Hematopoietic multipotent progenitor cell treated with erythropoietin and hydrocortisone succinate and interleukin-3 and kit ligand, for 15 days (in vitro differentiated cells): ENCODE results near the gene MCC.
"Not testable (repeated sequence)": the region's sequence is repeated elsewhere in the genome, so short reads cannot be mapped to it uniquely, and the experiment has no call there.

Source experiments
- DNase-seq: peaks from one replicate; pipeline ENCODE4 v3.0.0-alpha.2; 2015; ENCODE audit warnings: low spot score

Gene MCC

GRCh38 chr5:113490317-113490716 is 2.1 kb upstream of the MCC start:
- DNase-seq: no peak

- no peak for DNase-seq
Observed at GRCh38 chr5:113489299-113489698, 1.0 kb upstream of the MCC start.

DNA sequence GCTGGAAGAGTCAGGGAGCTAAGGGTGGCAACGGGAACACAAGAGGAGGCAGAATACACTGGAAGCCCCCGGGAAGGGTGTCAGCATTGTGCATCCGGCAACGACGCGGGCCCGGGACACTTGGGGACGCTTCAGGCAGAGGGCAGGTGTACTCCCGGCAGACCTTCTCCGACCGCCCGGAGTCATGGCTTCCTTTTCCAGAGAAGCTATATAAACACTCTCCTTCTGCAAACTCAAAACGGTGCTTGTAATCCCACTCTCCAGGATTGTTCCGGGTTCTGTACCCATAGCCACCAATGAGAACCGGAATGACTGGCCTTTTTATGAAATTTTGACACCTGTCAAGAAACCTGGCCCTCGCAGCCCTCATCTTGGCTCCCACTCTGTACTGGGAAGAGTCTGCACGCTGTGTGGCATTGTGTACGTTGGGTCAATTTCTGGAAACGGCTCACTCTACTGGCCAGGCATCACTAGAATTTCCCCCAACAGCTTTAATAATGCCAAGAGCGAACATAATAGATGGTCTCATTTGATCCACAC is 462 bp upstream of the MCC start:
- DNase-seq: no peak

GRCh38 chr5:113487416-113487780 is 855 bp downstream of the MCC start:
- DNase-seq: no peak

DNA sequence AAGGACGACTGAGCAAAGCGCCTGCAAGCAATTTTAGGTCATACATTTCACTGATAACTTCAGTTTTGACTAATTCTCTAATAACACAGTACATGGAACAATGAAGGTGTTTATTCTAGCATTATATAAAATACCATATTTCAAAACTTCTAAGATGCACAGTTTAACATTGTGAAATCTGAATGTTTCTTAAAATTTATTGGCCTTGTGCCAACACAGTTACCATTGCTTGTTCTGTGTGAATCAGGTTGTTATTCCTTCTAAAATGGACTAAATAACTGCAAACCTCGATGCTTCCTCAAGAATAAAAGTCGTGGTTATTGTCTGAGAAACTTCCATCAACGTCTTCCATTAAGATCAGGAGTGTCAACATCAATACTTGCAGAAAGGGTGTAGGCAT is 8.0 kb downstream of the MCC start:
- DNase-seq: peak; percentile 17

GRCh38 chr5:113478691-113479090 is 9.6 kb downstream of the MCC start:
- no peak for DNase-seq

DNA sequence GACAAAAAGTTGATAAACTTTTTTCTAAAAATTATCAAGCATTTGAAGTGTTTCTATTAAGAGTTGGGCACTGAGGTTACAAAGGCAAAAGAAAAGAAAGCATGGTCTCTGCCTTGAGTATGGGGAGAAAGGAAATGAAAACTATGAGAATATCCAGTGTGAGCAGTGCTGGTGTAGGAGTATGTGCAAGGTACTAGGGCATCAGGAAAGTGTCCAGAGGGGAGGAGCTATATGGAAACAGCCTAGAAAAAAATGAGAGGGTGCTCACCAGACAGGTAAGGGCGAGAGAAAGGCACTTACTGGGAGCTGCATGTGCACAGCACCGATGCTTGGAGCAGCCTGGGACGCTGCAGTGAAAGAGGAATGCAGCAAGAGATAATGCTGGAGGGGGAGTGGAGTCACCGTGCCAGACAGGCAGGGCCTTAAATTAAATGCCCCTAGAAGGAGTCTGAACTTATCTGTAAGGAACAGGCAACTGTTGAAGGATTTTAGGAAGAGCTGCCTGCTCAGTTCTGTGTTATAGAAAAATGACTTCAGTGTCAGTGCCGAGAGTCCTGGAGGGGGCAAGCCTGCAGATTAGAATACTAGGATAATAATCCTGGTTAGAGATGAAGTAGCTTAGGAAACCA is 14.0 kb downstream of the MCC start:
- DNase-seq: no peak

DNA sequence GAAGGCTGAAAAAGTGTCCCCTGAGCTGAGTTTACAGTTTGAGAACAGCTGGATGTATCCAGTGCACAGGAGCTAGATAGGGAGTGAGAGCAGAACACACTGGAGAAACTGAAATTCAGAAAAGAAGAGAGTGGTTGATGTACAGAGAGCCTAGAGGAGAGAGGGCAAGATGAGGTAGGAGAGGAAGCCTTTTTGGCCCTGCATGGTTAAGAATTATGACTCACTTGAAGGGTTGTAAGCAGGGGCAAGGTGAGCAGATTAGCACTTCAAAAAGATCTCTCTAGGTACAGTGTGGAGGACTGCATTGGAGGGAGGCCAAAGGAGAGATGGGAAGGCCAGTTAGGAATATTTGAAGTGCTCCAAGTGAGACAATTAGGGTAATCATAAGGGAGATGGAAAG is 25.2 kb downstream of the MCC start:
- DNase-seq: no peak

DNA sequence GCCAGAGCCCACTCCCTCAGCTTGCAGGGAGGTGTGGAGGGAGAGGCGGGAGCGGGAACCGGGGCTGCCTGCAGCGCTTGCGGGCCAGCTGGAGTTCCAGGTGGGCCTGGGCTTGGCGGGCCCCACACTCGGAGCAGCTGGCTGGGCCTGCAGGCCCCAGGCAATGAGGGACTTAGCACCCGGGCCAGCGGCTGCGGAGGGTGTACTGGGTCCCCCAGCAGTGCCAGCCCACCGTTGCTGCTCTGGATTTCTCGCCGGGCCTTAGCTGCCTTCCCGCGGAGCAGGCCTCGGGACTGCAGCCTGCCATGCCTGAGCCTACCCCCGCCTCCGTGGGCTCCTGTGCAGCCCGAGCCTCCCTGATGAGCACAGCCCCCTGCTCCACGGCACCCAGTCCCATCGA is 31.1 kb downstream of the MCC start:
- not testable (repeated sequence) for DNase-seq

GRCh38 chr5:113452941-113453340 is 35.3 kb downstream of the MCC start:
- DNase-seq: no peak

- no peak for DNase-seq
Observed at GRCh38 chr5:113451797-113452196, 36.5 kb downstream of the MCC start.

GRCh38 chr5:113450929-113451328 is 37.3 kb downstream of the MCC start:
- no peak for DNase-seq

DNA sequence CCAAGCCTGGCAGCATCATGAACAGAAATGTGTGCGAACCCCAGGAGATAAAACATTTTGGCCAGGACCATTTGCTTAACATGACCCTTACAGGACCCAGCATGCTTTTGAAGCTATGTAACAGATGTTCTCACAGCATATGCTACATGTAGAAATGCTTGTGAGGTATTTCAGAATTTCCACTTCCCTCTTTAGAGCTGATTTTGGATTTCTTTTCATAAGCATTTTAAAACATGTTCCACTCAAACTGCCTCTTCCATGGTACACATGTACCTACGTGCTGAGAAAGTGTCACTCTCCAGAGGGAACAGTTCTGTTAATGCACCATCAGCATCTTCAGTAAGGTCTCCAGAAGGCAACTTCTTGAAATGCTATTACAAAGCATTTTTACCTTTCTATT is 37.8 kb downstream of the MCC start:
- DNase-seq: no peak

DNA sequence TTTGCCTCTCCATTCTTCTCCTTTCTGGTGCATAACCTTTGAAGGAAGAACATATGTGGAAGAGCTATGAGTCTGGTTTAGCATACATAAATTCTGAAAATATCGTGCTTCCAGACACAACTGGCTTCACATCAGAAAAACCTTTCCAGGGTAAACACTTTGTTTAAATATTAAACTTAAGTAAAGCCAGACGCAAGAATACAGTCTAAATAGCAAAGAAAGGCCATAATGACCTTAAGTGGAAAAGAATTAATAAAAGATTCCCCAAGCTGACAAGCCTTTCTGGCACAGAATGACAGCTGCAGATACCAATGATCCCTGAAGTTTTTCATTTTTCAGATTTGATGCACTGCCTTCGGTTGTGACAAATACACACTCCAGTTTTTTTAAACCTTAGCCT is 40.0 kb downstream of the MCC start:
- no peak for DNase-seq

- DNase-seq: no peak
Observed at GRCh38 chr5:113447498-113448050, 40.7 kb downstream of the MCC start.

DNA sequence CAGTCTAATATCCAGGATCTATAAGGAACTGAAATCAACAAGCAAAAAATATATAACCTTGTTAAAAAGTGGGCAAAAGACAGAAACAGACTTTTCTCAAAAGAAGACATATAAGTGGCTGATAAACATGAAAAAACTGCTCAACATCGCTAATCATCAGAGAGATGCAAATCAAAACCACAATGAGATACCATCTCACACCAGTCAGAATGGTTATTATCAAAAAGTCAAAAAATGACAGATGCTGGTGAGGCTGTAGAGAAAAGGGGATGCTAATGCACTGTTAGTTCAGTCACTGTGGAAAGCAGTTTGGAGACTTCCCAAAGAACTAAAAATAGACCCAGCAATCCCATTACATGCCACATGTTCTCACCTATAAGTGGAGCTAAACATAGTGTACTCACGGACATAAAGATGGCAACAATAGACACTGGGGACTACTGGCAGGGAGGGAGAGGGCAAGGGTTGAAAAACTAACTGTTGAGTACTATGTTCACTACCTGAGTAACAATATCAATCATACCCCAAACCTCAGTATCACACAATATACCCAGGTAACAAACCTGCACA is 41.8 kb downstream of the MCC start:
- DNase-seq: no peak

DNA sequence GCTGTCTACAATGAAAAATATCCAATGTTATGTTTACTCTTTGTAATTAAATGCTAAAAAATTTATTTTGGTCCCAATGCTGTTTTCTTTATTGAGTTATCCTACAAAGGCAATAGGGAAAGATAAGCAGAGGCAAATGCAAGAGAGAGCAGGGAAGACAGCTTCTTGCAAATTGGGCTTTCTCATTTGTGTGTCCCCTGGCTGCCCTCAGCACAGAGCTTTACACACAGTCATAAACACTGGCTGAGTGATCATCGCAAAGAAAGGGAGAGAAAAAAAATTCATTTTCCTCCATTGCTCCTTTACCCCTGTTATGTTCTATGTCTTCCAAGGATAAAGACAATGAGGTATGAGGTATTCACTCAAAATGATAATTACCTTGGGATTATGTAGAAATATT is 51.1 kb downstream of the MCC start:
- DNase-seq: no peak

DNA sequence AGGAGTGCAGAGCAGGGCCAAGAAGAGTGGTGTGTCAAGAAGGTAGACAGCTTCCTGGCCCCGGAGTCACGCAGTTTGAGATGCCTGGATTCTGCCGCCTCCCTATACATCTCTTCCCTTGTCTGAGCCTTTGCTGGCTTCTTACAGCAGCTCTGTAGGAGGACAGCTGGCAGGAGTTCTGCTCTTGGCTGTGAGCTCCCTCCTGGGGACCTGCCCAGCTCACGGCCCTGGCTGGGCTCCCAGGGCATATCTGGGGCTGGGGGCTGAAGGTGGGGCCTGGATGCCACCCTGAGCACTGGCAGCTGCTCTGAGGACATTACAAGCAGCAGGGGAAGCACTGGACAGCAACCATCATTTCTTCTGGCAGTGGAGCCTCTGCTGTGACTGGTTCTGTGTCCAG is 52.7 kb downstream of the MCC start:
- DNase-seq: no peak

DNA sequence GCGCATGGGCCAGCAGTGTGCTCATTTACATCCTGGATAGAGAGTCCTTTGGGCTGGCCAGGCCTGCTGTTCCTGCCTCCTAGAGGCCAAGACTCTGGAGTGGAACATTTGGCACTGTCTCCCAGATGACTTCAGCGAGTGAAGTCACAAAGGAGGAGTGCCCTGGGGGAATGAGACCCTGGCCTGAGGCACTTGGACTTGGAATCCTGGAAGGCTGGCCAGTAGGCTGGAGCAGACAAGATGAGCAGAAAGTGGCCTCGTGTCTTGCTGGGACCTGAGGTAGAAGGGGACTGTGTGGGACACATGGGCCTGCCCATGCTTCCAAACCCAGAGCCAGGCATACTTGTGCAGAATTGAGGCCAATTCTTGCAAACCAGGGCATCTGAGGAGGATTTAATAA is 53.4 kb downstream of the MCC start, which contains the start of gene TSSK1B:
TSSK1B (minus strand) TSS at position 101 of the 400 bp plus-strand sequence. CDS start 150 bp downstream, outside the sequence.
- DNase-seq: no peak

- DNase-seq: no peak
Observed at GRCh38 chr5:113433862-113434612, 54.2 kb downstream of the MCC start.

DNA sequence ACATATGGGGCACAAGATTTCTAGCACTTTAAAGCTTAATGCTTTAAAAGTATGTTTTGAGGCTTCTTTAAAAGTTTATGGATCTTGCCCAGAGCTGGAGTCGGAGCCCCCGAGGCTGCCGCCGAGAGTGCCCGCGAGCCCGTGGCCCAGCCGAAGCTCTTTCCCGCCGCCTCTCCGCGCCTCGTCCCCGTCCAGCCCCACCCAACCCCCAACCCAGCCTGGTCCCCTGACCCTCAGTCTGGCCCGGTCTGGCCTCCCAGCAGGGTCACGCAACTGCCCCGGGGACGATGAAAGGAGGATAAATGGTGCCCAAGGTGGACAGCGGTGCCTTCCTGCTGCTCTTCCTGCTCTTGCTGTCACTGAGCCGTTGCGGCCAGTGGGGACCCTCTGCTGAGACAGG is 55.2 kb downstream of the MCC start:
- no peak for DNase-seq

DNA sequence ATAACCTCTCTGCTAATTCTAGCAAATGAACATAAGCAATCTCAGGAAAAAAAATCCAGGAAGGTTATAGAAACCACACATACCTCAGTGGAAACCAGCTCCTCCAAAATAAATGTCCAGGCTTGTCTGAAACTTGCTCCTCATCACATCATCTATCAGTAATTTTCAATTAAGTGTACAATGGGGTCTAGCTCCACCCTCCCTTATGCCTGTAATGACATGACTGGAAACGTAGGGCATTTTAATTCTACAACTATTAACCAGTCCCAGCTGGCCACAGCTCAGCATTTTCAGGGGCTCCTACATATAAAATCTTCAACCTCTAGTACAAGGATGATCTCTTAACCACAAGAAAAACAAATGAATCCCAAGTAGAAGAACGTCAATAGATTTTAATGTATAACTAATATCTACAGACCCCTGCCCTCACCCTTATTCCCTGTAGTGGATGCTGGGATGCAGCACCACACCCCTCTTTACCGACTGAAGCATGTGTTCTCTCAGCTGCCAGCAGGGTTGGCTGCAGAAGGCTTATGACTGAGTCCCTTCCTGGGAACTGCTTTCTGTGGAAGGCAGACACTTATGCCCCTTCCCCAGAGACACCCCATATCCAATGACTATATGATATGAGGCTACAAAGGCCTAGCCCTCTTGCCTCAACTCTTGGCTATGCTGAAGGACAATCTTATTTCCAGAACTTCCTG is 60.2 kb downstream of the MCC start:
- no peak for DNase-seq
